Loucy (cell line): ENCODE results near the gene HOXD11.

Experiments used
- EZH2phosphoT487 ChIP-seq: fragments of 200-600 bp; IDR thresholded peaks from 2 replicates; pipeline ENCODE4 v1.6.1; 2018; ENCODE audit warnings: antibody characterized with exemption, mild to moderate bottlenecking, moderate library complexity, borderline replicate concordance
- TF ChIP-seq, protein P1 (sequence below): fragments of 200-600 bp; sonication (generic); conservative IDR thresholded peaks from 2 replicates; pipeline ENCODE4 v1.5.1; 2014; ENCODE audit warnings: mild to moderate bottlenecking, antibody characterized with exemption, low read length

DNA sequence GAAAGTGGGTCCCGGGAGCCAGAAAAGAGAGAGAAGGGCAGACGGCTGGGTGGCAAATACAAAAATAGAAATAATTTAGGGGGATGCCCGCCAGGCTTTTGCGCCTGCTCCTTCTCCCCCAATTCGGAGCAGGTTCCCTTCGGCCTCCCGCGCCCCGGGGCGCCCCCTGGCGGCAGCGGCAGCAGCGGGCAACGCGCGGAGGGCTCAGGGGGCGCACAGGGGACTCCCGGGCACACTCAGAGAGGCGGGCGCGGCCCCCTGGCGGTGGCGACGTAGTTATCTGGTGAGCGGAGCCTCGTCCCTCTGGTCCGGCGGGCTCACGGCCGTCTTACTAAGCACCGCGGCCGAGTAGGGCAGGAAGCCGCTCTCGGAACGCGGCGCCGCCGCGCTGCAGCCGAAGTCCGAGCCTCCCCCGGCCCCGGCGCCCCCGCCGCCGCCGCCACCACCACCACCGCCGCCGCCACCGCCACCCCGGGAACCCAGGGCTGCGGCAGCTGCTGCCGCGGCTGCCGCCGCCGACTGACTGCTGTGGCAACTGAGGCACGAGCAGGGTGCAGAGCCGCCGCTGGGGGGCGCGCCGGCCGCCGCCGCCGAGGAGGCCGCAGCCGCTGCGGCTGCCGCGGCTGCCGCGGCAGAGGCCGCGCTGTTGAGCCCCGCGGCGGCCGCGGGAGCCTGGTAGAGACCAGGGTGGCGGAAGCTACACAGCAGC is 27.1 kb upstream of the HOXD11 start:
- TF ChIP-seq, protein P1, sequence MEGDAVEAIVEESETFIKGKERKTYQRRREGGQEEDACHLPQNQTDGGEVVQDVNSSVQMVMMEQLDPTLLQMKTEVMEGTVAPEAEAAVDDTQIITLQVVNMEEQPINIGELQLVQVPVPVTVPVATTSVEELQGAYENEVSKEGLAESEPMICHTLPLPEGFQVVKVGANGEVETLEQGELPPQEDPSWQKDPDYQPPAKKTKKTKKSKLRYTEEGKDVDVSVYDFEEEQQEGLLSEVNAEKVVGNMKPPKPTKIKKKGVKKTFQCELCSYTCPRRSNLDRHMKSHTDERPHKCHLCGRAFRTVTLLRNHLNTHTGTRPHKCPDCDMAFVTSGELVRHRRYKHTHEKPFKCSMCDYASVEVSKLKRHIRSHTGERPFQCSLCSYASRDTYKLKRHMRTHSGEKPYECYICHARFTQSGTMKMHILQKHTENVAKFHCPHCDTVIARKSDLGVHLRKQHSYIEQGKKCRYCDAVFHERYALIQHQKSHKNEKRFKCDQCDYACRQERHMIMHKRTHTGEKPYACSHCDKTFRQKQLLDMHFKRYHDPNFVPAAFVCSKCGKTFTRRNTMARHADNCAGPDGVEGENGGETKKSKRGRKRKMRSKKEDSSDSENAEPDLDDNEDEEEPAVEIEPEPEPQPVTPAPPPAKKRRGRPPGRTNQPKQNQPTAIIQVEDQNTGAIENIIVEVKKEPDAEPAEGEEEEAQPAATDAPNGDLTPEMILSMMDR = no peak
- no peak for TF ChIP-seq EZH2phosphoT487
